ENCODE measurements around the gene SLC25A53.

DNA sequence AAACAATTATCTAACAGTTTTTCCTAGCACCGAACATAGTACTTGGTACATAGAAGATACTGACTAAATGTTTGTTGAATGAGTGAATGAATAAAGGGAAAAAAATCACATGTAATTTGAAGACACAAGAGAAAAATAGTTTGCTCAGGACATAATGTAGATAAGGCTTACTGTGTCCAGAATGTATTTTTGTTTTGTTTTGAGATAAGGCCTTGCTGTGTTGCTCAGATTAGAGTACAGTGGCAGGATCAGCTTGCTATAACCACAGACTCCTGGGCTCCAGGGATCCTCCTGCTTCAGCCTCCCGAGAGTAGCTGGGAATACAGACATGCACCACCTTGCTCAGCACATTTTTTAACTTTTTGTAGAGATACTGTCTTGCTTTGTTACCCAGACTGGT lies 16.0 kb upstream of the SLC25A53 start:
- no peak for TF ChIP-seq SMC3 (IDR thresholded peaks at IDR 0.05; ENCODE audit: low read depth, low read length)
- TF ChIP-seq CTCF (conservative IDR thresholded peaks at IDR 0.05; ENCODE audit: low read depth, low read length): no peak
- no peak for TF ChIP-seq RAD21 (IDR thresholded peaks at IDR 0.05; ENCODE audit: low read length)
- no peak for TF ChIP-seq MAZ (IDR thresholded peaks at IDR 0.05; ENCODE audit: borderline replicate concordance, low read depth, low read length)
- TF ChIP-seq MAFK (IDR thresholded peaks at IDR 0.05; ENCODE audit: low read depth, low read length): no peak
- no peak for TF ChIP-seq RFX5 (IDR thresholded peaks at IDR 0.05; ENCODE audit: low read depth, low read length)
- TF ChIP-seq USF2 (IDR thresholded peaks at IDR 0.05; ENCODE audit: low read depth, low read length): no peak
- no peak for TF ChIP-seq RCOR1 (IDR thresholded peaks at IDR 0.05; ENCODE audit: insufficient replicate concordance, low read length)
- TF ChIP-seq POLR2A (IDR thresholded peaks at IDR 0.05; ENCODE audit: low read depth, low read length): no peak
- TF ChIP-seq, protein P1, sequence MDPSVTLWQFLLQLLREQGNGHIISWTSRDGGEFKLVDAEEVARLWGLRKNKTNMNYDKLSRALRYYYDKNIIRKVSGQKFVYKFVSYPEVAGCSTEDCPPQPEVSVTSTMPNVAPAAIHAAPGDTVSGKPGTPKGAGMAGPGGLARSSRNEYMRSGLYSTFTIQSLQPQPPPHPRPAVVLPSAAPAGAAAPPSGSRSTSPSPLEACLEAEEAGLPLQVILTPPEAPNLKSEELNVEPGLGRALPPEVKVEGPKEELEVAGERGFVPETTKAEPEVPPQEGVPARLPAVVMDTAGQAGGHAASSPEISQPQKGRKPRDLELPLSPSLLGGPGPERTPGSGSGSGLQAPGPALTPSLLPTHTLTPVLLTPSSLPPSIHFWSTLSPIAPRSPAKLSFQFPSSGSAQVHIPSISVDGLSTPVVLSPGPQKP (IDR thresholded peaks at IDR 0.05; ENCODE audit: borderline replicate concordance, low read depth, low read length): no peak
- no peak for TF ChIP-seq BHLHE40 (IDR thresholded peaks at IDR 0.05; ENCODE audit: low read depth, low read length)

Measured in IMR-90 (cell line).